Heart left ventricle (tissue), 13 donors: ENCODE measurements around the gene MYOCOS.

Experiments used
- POLR2A ChIP-seq, 2 donors: fragments of 450-650 bp; IDR thresholded peaks; one replicate each; pipeline ENCODE4 v1.6.1; 2017; ENCODE audit warnings: antibody characterized with exemption in 2 of 2, mild to moderate bottlenecking in 2 of 2, moderate library complexity in 2 of 2
- TF ChIP-seq, protein P1 (sequence below), 12 donors: fragments of 200-600 bp; sonication (generic) in 4 of 12; IDR thresholded peaks; one replicate each; pipeline versions ENCODE4 v1.5.0 to v1.8.0; 2018 to 2022; ENCODE audit warnings: antibody characterized with exemption in 12 of 12, mild to moderate bottlenecking in 5 of 12
- donor health status: ischemic (EF 13 %, LVEDD 7.1; RV severe dilation, severe dysfunction).
- donor health status: DM: no; HTN: yes; CAD: no.
- donor health status: DM: no; HTN: no; CAD: no.
- donor health status: ischemic (EF 25% LVEDD 6.9; RV normal size, moderate dysfunction).
- donor health status: ischemic (EF 25% LVEDD 5.7; RV mildly dilated, moderate dysfunction).
- donor health status: ischemic (EF 35%, LVEDD 5.7; RV mildly dilated, moderate dysfunction).
- donor health status: nonischemic (EF 11% LVEDD 7.7; RV severe dilation, severe dysfunction).
- donor health status: DM: yes; HTN: yes; CAD: no.
- donor health status: PGD.
- donor health status: ischemic (EF 29% LVEDD 5.4; RV normal size, mild dysfunction).
- donor health status: nonischemic (EF 23%, LVEDD 6.1; RV moderate dilation, normal function).

DNA sequence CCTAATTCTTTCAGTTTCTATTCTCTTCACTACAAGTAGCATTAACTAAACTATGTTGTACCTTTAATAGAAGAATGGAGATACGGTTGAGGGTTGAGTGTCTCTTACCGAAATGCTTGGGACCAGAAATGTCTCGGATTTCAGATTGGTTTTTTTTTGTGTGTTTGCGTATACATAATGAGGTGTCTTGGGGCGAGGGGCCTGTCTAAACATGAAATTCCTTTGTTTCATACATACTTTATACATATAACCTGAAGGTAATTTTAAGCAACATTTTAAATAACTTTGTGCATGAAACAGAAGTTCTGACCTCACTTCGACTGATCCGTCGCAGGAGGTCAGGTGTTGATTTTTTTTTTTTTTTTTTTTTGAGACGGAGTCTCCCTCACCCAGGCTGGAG, 36.3 kb upstream of the MYOCOS start:
- TF ChIP-seq, protein P1, sequence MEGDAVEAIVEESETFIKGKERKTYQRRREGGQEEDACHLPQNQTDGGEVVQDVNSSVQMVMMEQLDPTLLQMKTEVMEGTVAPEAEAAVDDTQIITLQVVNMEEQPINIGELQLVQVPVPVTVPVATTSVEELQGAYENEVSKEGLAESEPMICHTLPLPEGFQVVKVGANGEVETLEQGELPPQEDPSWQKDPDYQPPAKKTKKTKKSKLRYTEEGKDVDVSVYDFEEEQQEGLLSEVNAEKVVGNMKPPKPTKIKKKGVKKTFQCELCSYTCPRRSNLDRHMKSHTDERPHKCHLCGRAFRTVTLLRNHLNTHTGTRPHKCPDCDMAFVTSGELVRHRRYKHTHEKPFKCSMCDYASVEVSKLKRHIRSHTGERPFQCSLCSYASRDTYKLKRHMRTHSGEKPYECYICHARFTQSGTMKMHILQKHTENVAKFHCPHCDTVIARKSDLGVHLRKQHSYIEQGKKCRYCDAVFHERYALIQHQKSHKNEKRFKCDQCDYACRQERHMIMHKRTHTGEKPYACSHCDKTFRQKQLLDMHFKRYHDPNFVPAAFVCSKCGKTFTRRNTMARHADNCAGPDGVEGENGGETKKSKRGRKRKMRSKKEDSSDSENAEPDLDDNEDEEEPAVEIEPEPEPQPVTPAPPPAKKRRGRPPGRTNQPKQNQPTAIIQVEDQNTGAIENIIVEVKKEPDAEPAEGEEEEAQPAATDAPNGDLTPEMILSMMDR (IDR thresholded peaks at IDR 0.05), result no peak
- TF ChIP-seq POLR2A (IDR thresholded peaks at IDR 0.05), result no peak
